Measurements from ENCODE around the gene MAGEC2. TPM values are rescaled to one million over a fixed set of nuclear protein-coding genes. Genes with fewer than 3 reads are reported as not detected.

MAGEC2 gene
- total RNA-seq: not detected
- polyA plus RNA-seq: not detected

- Histone ChIP-seq H3K27me3 (no peaks in the 10 kb centered on the region), H3K4me3 (no peak within 1 kb of the TSS), H3K4me1 (no peaks in the 10 kb centered on the region), H3K9me3 (no peaks in the 10 kb centered on the region), H3K36me3 (no peaks in the 10 kb centered on the region), H3K27ac (no peak within 1 kb of the TSS)
- intact Hi-C loops (cut with DNase I): no loop called here
- TF ChIP-seq CTCF (IDR thresholded peaks at IDR 0.05) (no peak), POLR2AphosphoS5 (IDR thresholded peaks at IDR 0.05) (no peak), EP300 (IDR thresholded peaks at IDR 0.05) (no peak), POLR2A (IDR thresholded peaks at IDR 0.05) (no peak)
- 92 to 95% methylated on average over 28 of the region's 28 CpGs for WGBS, 2 donors
- DNase-seq: no peak
These were observed at the start of gene MAGEC2 for GRCh38 chrX:142204522-142205433. MAGEC2 (minus strand) TSS chrX:142205290; CDS start chrX:142203987, 1,303 bp downstream.

GRCh38 chrX:142251680-142252079 is 46.6 kb upstream of the MAGEC2 start:
- H3K27ac ChIP-seq: no peak overlapping the region
- WGBS, 2 donors: 64 to 75% methylated on average over 4 of the region's 4 CpGs
- TF ChIP-seq CTCF (IDR thresholded peaks at IDR 0.05) (no peak), POLR2AphosphoS5 (IDR thresholded peaks at IDR 0.05) (no peak), EP300 (IDR thresholded peaks at IDR 0.05) (no peak), POLR2A (IDR thresholded peaks at IDR 0.05) (no peak)

GRCh38 chrX:142251202-142251601 is 46.1 kb upstream of the MAGEC2 start:
- TF ChIP-seq EP300 (IDR thresholded peaks at IDR 0.05) (no peak), CTCF (IDR thresholded peaks at IDR 0.05) (no peak), POLR2AphosphoS5 (IDR thresholded peaks at IDR 0.05) (no peak), POLR2A (IDR thresholded peaks at IDR 0.05) (no peak)
- intact Hi-C loops (cut with DNase I): no loop called here

More at GRCh38 chrX:142251680-142252079, 46.6 kb upstream of the MAGEC2 start:
- H3K9me3 ChIP-seq: no peaks in the 10 kb centered on the region
- intact Hi-C loops (cut with DNase I): no loop called here
- H3K4me1 ChIP-seq: no peaks in the 10 kb centered on the region
- no peak overlapping the region for H3K4me3 ChIP-seq
- no peak for DNase-seq
- no peaks in the 10 kb centered on the region for H3K27me3 ChIP-seq
- no peaks in the 10 kb centered on the region for H3K36me3 ChIP-seq

GRCh38 chrX:142250502-142250901 is 45.4 kb upstream of the MAGEC2 start:
- no peak for DNase-seq
- TF ChIP-seq POLR2AphosphoS5 (IDR thresholded peaks at IDR 0.05) (no peak), CTCF (IDR thresholded peaks at IDR 0.05) (no peak), EP300 (IDR thresholded peaks at IDR 0.05) (no peak), POLR2A (IDR thresholded peaks at IDR 0.05) (no peak)
- H3K27me3 ChIP-seq: no peaks in the 10 kb centered on the region
- intact Hi-C loops (cut with DNase I): no loop called here
- H3K9me3 ChIP-seq: no peaks in the 10 kb centered on the region
- H3K4me1 ChIP-seq: no peaks in the 10 kb centered on the region
- no peak overlapping the region for H3K4me3 ChIP-seq
- 76 to 87% methylated on average over 4 of the region's 4 CpGs for WGBS, 2 donors
- no peak overlapping the region for H3K27ac ChIP-seq
- H3K36me3 ChIP-seq: no peaks in the 10 kb centered on the region

More at GRCh38 chrX:142251202-142251601, 46.1 kb upstream of the MAGEC2 start:
- H3K4me3 ChIP-seq: no peak overlapping the region
- 77 to 84% methylated on average over 4 of the region's 4 CpGs for WGBS, 2 donors
- no peaks in the 10 kb centered on the region for H3K36me3 ChIP-seq
- no peaks in the 10 kb centered on the region for H3K27me3 ChIP-seq
- no peak for DNase-seq
- no peaks in the 10 kb centered on the region for H3K9me3 ChIP-seq
- H3K4me1 ChIP-seq: no peaks in the 10 kb centered on the region
- H3K27ac ChIP-seq: no peak overlapping the region
